Hepatocyte (in vitro differentiated cells): ENCODE results near the gene PXDN. TPM values are rescaled to one million over a fixed set of nuclear protein-coding genes. Genes with fewer than 3 reads are reported as not detected.

Experiments used
- DNase-seq: peaks from one replicate; pipeline ENCODE4 v3.0.0-alpha.2; 2016; ENCODE audit warnings: low spot score
- H2AFZ ChIP-seq: fragments of 200-600 bp; sonication (generic); 2 replicates; pipeline ENCODE4 v1.6.0; 2016; ENCODE audit warnings: antibody characterized with exemption, mild to moderate bottlenecking
- H3K27ac ChIP-seq: fragments of 200-600 bp; sonication (generic); 2 replicates; pipeline ENCODE4 v1.5.1; 2016; ENCODE audit warnings: mild to moderate bottlenecking
- H3K27me3 ChIP-seq: fragments of 200-600 bp; sonication (generic); 2 replicates; pipeline ENCODE4 v1.6.1; 2016
- H3K36me3 ChIP-seq: fragments of 200-600 bp; sonication (generic); replicated peaks from 2 replicates; pipeline ENCODE4 v1.5.1; 2016; ENCODE audit warnings: low read depth; ENCODE audit not compliant: insufficient read depth
- H3K4me1 ChIP-seq: fragments of 200-600 bp; sonication (generic); 2 replicates; pipeline ENCODE4 v1.5.1; 2016; ENCODE audit warnings: mild to moderate bottlenecking, moderate library complexity; ENCODE audit not compliant: insufficient read depth
- H3K4me2 ChIP-seq: fragments of 200-600 bp; sonication (generic); 2 replicates; pipeline ENCODE4 v1.6.0; 2016
- H3K4me3 ChIP-seq: fragments of 200-600 bp; sonication (generic); 2 replicates; pipeline ENCODE4 v1.5.1; 2016; ENCODE audit warnings: mild to moderate bottlenecking
- H3K79me2 ChIP-seq: fragments of 200-600 bp; sonication (generic); 2 replicates; pipeline ENCODE4 v1.6.0; 2017; ENCODE audit warnings: mild to moderate bottlenecking
- H3K9me2 ChIP-seq: fragments of 200-600 bp; sonication (generic); replicated peaks from 2 replicates; pipeline ENCODE4 v1.6.0; 2017; ENCODE audit warnings: mild to moderate bottlenecking; ENCODE audit not compliant: insufficient read depth
- H3K9me3 ChIP-seq: fragments of 200-600 bp; sonication (generic); 2 replicates; pipeline ENCODE4 v1.5.1; 2016; ENCODE audit warnings: low read depth, mild to moderate bottlenecking
- H4K20me1 ChIP-seq: fragments of 200-600 bp; sonication (generic); 2 replicates; pipeline ENCODE4 v1.6.0; 2016; ENCODE audit warnings: mild to moderate bottlenecking; ENCODE audit not compliant: insufficient read depth, poor library complexity, severe bottlenecking
- CTCF ChIP-seq: fragments of 200-600 bp; sonication (generic); IDR thresholded peaks from 2 replicates; pipeline ENCODE4 v1.5.1; 2016; ENCODE audit warnings: antibody characterized with exemption, mild to moderate bottlenecking; ENCODE audit not compliant: poor library complexity
- EZH2 ChIP-seq: fragments of 200-600 bp; sonication (generic); IDR thresholded peaks from 2 replicates; pipeline ENCODE4 v1.6.1; 2016; ENCODE audit warnings: antibody characterized with exemption, mild to moderate bottlenecking, borderline replicate concordance
- EZH2phosphoT487 ChIP-seq: fragments of 200-600 bp; sonication (generic); IDR thresholded peaks from one replicate; pipeline ENCODE4 v1.6.1; 2018; ENCODE audit warnings: antibody characterized with exemption, mild to moderate bottlenecking, low read depth, moderate library complexity; ENCODE audit not compliant: unreplicated experiment, severe bottlenecking
- WGBS: methylation state at CpG from one replicate; pipeline ENCODE4 v1.1.6; 2016; ENCODE audit warnings: low lambda C conversion rate; ENCODE audit errors: missing lambda C conversion rate; 5-methylcytosine and 5-hydroxymethylcytosine counted together
- polyA plus RNA-seq: library from polyadenylated mRNA; unstranded; fragments of >200 nt; fragmentation: Nextera tagmentation; extraction: Ambion mirVana; gene quantifications from 2 replicates; pipeline ENCODE4 v1.2.1, GENCODE V29; 2016
- total RNA-seq: library from RNA; depleted of rRNA; stranded (reverse); fragments of >200 nt; gene quantifications from 2 replicates; pipeline ENCODE4 v1.2.3, GENCODE V29; 2014

Gene PXDN
- total and polyA plus RNA-seq, 2 experiments from 2014 or later: 107 to 118 TPM

- Histone ChIP-seq H3K27ac (no peak overlapping the region), H3K79me2 (no peaks in the 10 kb centered on the region), H3K36me3 (no peaks in the 10 kb centered on the region), H3K27me3 (no peaks in the 10 kb centered on the region), H3K4me1 (peaks cover 17% of the 10 kb centered on the region), H3K9me3 (no peaks in the 10 kb centered on the region), H3K4me3 (no peak overlapping the region), H3K9me2 (no peaks in the 10 kb centered on the region), H3K4me2 (no peak overlapping the region), H2AFZ (no peak overlapping the region), H4K20me1 (no peaks in the 10 kb centered on the region)
- WGBS: 76% methylated on average over 15 of the region's 15 CpGs
- peak; percentile 18 for TF ChIP-seq CTCF
- TF ChIP-seq EZH2: no peak
- DNase-seq: no peak
Observed at GRCh38 chr2:1588978-1589621, 155.2 kb downstream of the PXDN start.

- DNase-seq: no peak
- Histone ChIP-seq H3K4me1 (peaks cover 9% of the 10 kb centered on the region), H3K36me3 (no peaks in the 10 kb centered on the region), H4K20me1 (no peaks in the 10 kb centered on the region), H3K79me2 (no peaks in the 10 kb centered on the region), H3K27ac (no peak overlapping the region), H3K9me3 (no peaks in the 10 kb centered on the region), H3K27me3 (no peaks in the 10 kb centered on the region), H3K4me3 (no peak overlapping the region), H3K9me2 (no peaks in the 10 kb centered on the region), H3K4me2 (no peak overlapping the region), H2AFZ (no peak overlapping the region)
- 92% methylated on average over 11 of the region's 27 CpGs for WGBS
- TF ChIP-seq CTCF (no peak), EZH2 (no peak), EZH2phosphoT487 (no peak)
Observed at GRCh38 chr2:1588051-1588977, 156.0 kb downstream of the PXDN start.

GRCh38 chr2:1586923-1587840 is 157.1 kb downstream of the PXDN start:
- H3K9me3 ChIP-seq: no peaks in the 10 kb centered on the region
- no peak overlapping the region for H2AFZ ChIP-seq
- H3K36me3 ChIP-seq: no peaks in the 10 kb centered on the region
- WGBS: 84% methylated on average over 10 of the region's 17 CpGs
- H4K20me1 ChIP-seq: no peaks in the 10 kb centered on the region
- peaks cover 6% of the 10 kb centered on the region for H3K4me1 ChIP-seq
- no peak for DNase-seq
- no peaks in the 10 kb centered on the region for H3K27me3 ChIP-seq
- no peak overlapping the region for H3K4me3 ChIP-seq
- H3K4me2 ChIP-seq: no peak overlapping the region
- TF ChIP-seq EZH2: no peak
- TF ChIP-seq CTCF: no peak
- TF ChIP-seq EZH2phosphoT487: no peak
- H3K9me2 ChIP-seq: no peaks in the 10 kb centered on the region
- no peak overlapping the region for H3K27ac ChIP-seq
- no peaks in the 10 kb centered on the region for H3K79me2 ChIP-seq
